Right cardiac atrium (tissue), 5 donors: Measurements from ENCODE around the gene LILRA5. TPM values are rescaled to one million over a fixed set of nuclear protein-coding genes. Genes with fewer than 3 reads are reported as not detected.

Experiments used
- ATAC-seq, 2 donors: fragments of 200-7000 bp; cut with Tn5 transposase; one replicate each; pipeline versions ENCODE4 v1.8.0 to v1.9.1; 2020; ENCODE audit warnings: moderate library complexity in 2 of 2, mild to moderate bottlenecking in 1 of 2
- DNase-seq, 3 donors: peaks; one replicate each; pipeline ENCODE4 v3.0.0-alpha.2; 2020
- H3K27ac ChIP-seq: one replicate; pipeline ENCODE4 v1.5.1; 2013; ENCODE audit warnings: mild to moderate bottlenecking, low read length, control low read depth, moderate library complexity
- H3K27me3 ChIP-seq: one replicate; pipeline ENCODE4 v1.6.1; 2013; ENCODE audit not compliant: control insufficient read depth, insufficient read depth
- H3K4me1 ChIP-seq: one replicate; pipeline ENCODE4 v1.6.1; 2013; ENCODE audit warnings: low read length; ENCODE audit not compliant: control insufficient read depth, insufficient read depth
- H3K4me3 ChIP-seq: one replicate; pipeline ENCODE4 v1.5.1; 2013; ENCODE audit warnings: low read length, control low read depth
- H3K9me3 ChIP-seq: one replicate; pipeline ENCODE4 v1.6.1; 2013; ENCODE audit warnings: low read length; ENCODE audit not compliant: control insufficient read depth
- WGBS: extraction: QIAGEN DNeasy Blood & Tissue Kit; methylation state at CpG from one replicate; pipeline ENCODE4 v1.1.7; 2013; 5-methylcytosine and 5-hydroxymethylcytosine counted together
- intact Hi-C, 4 donors: fragments of 100-400 bp; cut with DNase I; formaldehyde crosslinking; loops; one replicate each; pipeline versions ENCODE4 v1.11.0 to v1.14.0; 2022 to 2023
- polyA plus RNA-seq: library from polyadenylated mRNA; stranded (reverse); fragments of 200-250 nt; gene quantifications from one replicate; pipeline ENCODE4 v1.2.3, GENCODE V29; 2013
- total RNA-seq, 4 donors: library from RNA; stranded (reverse); fragmentation: NEBNext Ultra II Directional; extraction: Animal tissue kit (Norgen Biotek cat#: 25700); gene quantifications; one replicate each; pipeline ENCODE4 v1.2.1, GENCODE V29; 2021
- donor health status: healthy with polysubstance abuse.
- donor health status: DM: no; HTN: yes; CAD: no.
- donor health status: DM: no; HTN: no; CAD: no.
- donor health status: DM: no; HTN: yes; CAD: no; lungs with severe emphysema.
- donor health status: DM: yes; HTN: yes; CAD: no.

LILRA5 gene
- total and polyA plus RNA-seq, 5 donors = 0.61 to 2.7 (median 2.2) TPM

- 71% methylated on average over 6 of the region's 6 CpGs for WGBS
- Histone ChIP-seq H3K27ac (no peak overlapping the region), H3K4me1 (no peaks in the 10 kb centered on the region), H3K4me3 (no peak overlapping the region), H3K27me3 (no peaks in the 10 kb centered on the region), H3K9me3 (no peaks in the 10 kb centered on the region)
- ATAC-seq (no peak), DNase-seq (no peak)
- intact Hi-C loops = no loop called here
Measured at GRCh38 chr19:54345938-54346386, 33.0 kb upstream of the LILRA5 start.

GRCh38 chr19:54343868-54344267 lies 30.9 kb upstream of the LILRA5 start:
- Histone ChIP-seq H3K4me3 (no peak overlapping the region), H3K27me3 (no peaks in the 10 kb centered on the region), H3K27ac (no peak overlapping the region), H3K9me3 (no peaks in the 10 kb centered on the region), H3K4me1 (no peaks in the 10 kb centered on the region)
- intact Hi-C loops = no loop called here
- no peak for DNase-seq
- no peak for ATAC-seq
- WGBS = 78% methylated on average over 4 of the region's 4 CpGs

- intact Hi-C loops = no loop called here
- Histone ChIP-seq H3K4me1 (no peaks in the 10 kb centered on the region), H3K27ac (no peak overlapping the region), H3K27me3 (no peaks in the 10 kb centered on the region), H3K9me3 (no peaks in the 10 kb centered on the region), H3K4me3 (no peak overlapping the region)
- ATAC-seq (no peak), DNase-seq (no peak)
- WGBS = 69% methylated on average over 8 of the region's 8 CpGs
Measured at GRCh38 chr19:54341295-54341694, 28.3 kb upstream of the LILRA5 start.

GRCh38 chr19:54339646-54340358 lies 26.8 kb upstream of the LILRA5 start:
- no peaks in the 10 kb centered on the region for H3K27me3 ChIP-seq
- intact Hi-C loops = no loop called here
- H3K4me1 ChIP-seq = no peaks in the 10 kb centered on the region
- 51% methylated on average over 9 of the region's 9 CpGs for WGBS
- DNase-seq (no peak), ATAC-seq (no peak)
- no peak overlapping the region for H3K27ac ChIP-seq
- H3K9me3 ChIP-seq = no peaks in the 10 kb centered on the region
- H3K4me3 ChIP-seq = no peak overlapping the region

- no peak overlapping the region for H3K27ac ChIP-seq
- H3K4me1 ChIP-seq = no peaks in the 10 kb centered on the region
- intact Hi-C loops = no loop called here
- H3K27me3 ChIP-seq = no peaks in the 10 kb centered on the region
- WGBS = 74% methylated on average over 6 of the region's 6 CpGs
- ATAC-seq (no peak), DNase-seq (no peak)
- H3K9me3 ChIP-seq = no peaks in the 10 kb centered on the region
- H3K4me3 ChIP-seq = no peak overlapping the region
Measured at GRCh38 chr19:54338521-54338920, 25.6 kb upstream of the LILRA5 start.

- no peaks in the 10 kb centered on the region for H3K27me3 ChIP-seq
- no peaks in the 10 kb centered on the region for H3K9me3 ChIP-seq
- no peak for DNase-seq
- intact Hi-C loops = no loop called here
- WGBS = 70% methylated on average over 9 of the region's 9 CpGs
- no peak overlapping the region for H3K27ac ChIP-seq
- no peak overlapping the region for H3K4me3 ChIP-seq
- ATAC-seq = no peak
- H3K4me1 ChIP-seq = no peaks in the 10 kb centered on the region
Measured at GRCh38 chr19:54337858-54338230, 24.9 kb upstream of the LILRA5 start.

- H3K4me3 ChIP-seq = no peak overlapping the region
- H3K27ac ChIP-seq = no peak overlapping the region
- DNase-seq = no peak
- H3K9me3 ChIP-seq = no peaks in the 10 kb centered on the region
- ATAC-seq = no peak
- H3K4me1 ChIP-seq = no peaks in the 10 kb centered on the region
- intact Hi-C loops = no loop called here
- no peaks in the 10 kb centered on the region for H3K27me3 ChIP-seq
- WGBS = 71% methylated on average over 34 of the region's 34 CpGs
Measured at GRCh38 chr19:54336893-54337857, 24.2 kb upstream of the LILRA5 start.

GRCh38 chr19:54335979-54336892 lies 23.3 kb upstream of the LILRA5 start:
- ATAC-seq (no peak), DNase-seq (no peak)
- Histone ChIP-seq H3K27ac (no peak overlapping the region), H3K27me3 (no peaks in the 10 kb centered on the region), H3K4me3 (no peak overlapping the region), H3K4me1 (no peaks in the 10 kb centered on the region), H3K9me3 (no peaks in the 10 kb centered on the region)
- 77% methylated on average over 12 of the region's 12 CpGs for WGBS
- intact Hi-C loops = no loop called here

- H3K4me1 ChIP-seq = no peaks in the 10 kb centered on the region
- ATAC-seq (no peak), DNase-seq (no peak)
- no peak overlapping the region for H3K27ac ChIP-seq
- no peak overlapping the region for H3K4me3 ChIP-seq
- no peaks in the 10 kb centered on the region for H3K9me3 ChIP-seq
- H3K27me3 ChIP-seq = no peaks in the 10 kb centered on the region
- intact Hi-C loops = no loop called here
- WGBS = 41% methylated on average over 5 of the region's 5 CpGs
Measured at GRCh38 chr19:54335164-54335563, 22.2 kb upstream of the LILRA5 start.

- no peak overlapping the region for H3K4me3 ChIP-seq
- no peaks in the 10 kb centered on the region for H3K27me3 ChIP-seq
- ATAC-seq = no peak
Measured at GRCh38 chr19:54333586-54334298, 20.8 kb upstream of the LILRA5 start.

More at GRCh38 chr19:54333586-54334298, 20.8 kb upstream of the LILRA5 start:
- H3K27ac ChIP-seq = no peak overlapping the region
- no peak for DNase-seq
- H3K9me3 ChIP-seq = no peaks in the 10 kb centered on the region
- 75% methylated on average over 3 of the region's 3 CpGs for WGBS
- intact Hi-C loops = no loop called here
- H3K4me1 ChIP-seq = no peaks in the 10 kb centered on the region
